Thyroid gland (tissue), 4 donors: ENCODE data around the gene DUS1L. TPM values are rescaled to one million over a fixed set of nuclear protein-coding genes. Genes with fewer than 3 reads are reported as not detected.

ENCODE experiments used
- DNase-seq, 2 donors: peaks; one replicate each; pipeline ENCODE4 v3.0.0-alpha.2; 2019
- H3K27ac ChIP-seq, 3 donors: fragments of 200-600 bp; sonication (generic); 1 replicate in 2 of 3; 2 replicates in 1 of 3; pipeline ENCODE4 v1.5.1; 2016 to 2019; ENCODE audit warnings: mild to moderate bottlenecking in 1 of 3, moderate library complexity in 1 of 3
- H3K27me3 ChIP-seq: fragments of 200-600 bp; sonication (generic); one replicate; pipeline ENCODE4 v1.5.1; 2019
- H3K36me3 ChIP-seq, 2 donors: fragments of 200-600 bp; sonication (generic); one replicate each; pipeline ENCODE4 v1.5.1; 2016 to 2019
- H3K4me1 ChIP-seq, 2 donors: fragments of 200-600 bp; sonication (generic); one replicate each; pipeline ENCODE4 v1.5.1; 2017 to 2019
- H3K4me3 ChIP-seq, 3 donors: fragments of 200-600 bp; sonication (generic); replicated peaks in 1 of 3; 1 replicate in 2 of 3; 2 replicates in 1 of 3; pipeline ENCODE4 v1.5.1; 2016; ENCODE audit warnings: mild to moderate bottlenecking in 1 of 3
- H3K9me3 ChIP-seq: fragments of 200-600 bp; sonication (generic); one replicate; pipeline ENCODE4 v1.5.1; 2017
- CTCF ChIP-seq, 6 experiments: fragments of 200-600 bp in 3 of 6; fragments of 450-650 bp in 3 of 6; sonication (generic) in 3 of 6; IDR thresholded peaks; one replicate each; pipeline ENCODE4 v1.5.1; 2016 to 2019; ENCODE audit warnings: antibody characterized with exemption in 6 of 6, mild to moderate bottlenecking in 2 of 6, inconsistent platforms in 1 of 6, moderate library complexity in 1 of 6
- POLR2A ChIP-seq, 2 donors: fragments of 450-650 bp; IDR thresholded peaks; one replicate each; pipeline ENCODE4 v1.6.1; 2017; ENCODE audit warnings: antibody characterized with exemption in 2 of 2, mild to moderate bottlenecking in 2 of 2, moderate library complexity in 1 of 2
- WGBS, 2 donors: methylation state at CpG; one replicate each; pipeline ENCODE4 v1.1.5; 2017; 5-methylcytosine and 5-hydroxymethylcytosine counted together
- intact Hi-C: fragments of 100-400 bp; cut with DNase I; formaldehyde crosslinking; loops from one replicate; pipeline ENCODE4 v1.15.1; 2023
- total RNA-seq, 4 donors: library from RNA; depleted of rRNA; stranded (reverse); fragments of >200 nt; gene quantifications; one replicate each; pipeline ENCODE4 v1.2.3, GENCODE V29; 2016

Gene DUS1L
- total RNA-seq, 4 donors from 2014 or later = 58.7 to 90.5 (median 75.5) TPM

- no peaks in the 10 kb centered on the region for H3K9me3 ChIP-seq
- peak within 1 kb of the TSS in 1 of 3 donors; percentile 65 for H3K27ac ChIP-seq
- DNase-seq = peak; percentile 100
- H3K27me3 ChIP-seq = no peaks in the 10 kb centered on the region
- TF ChIP-seq POLR2A (IDR thresholded peaks at IDR 0.05) (no peak), CTCF (IDR thresholded peaks at IDR 0.05) (no peak)
- H3K36me3 ChIP-seq = no peaks in the 10 kb centered on the region
- intact Hi-C loops = no loop called here
- 0 to 1% methylated on average over 10 to 27 of the region's 42 CpGs for WGBS, 2 donors
- H3K4me3 ChIP-seq = peak within 1 kb of the TSS; percentile 76 to 95 (median 85)
- H3K4me1 ChIP-seq = peaks cover 23 to 24% of the 10 kb centered on the region in 2 donors
Measured at GRCh38 chr17:82022981-82023446, 42.6 kb downstream of the DUS1L start, which contains the start of gene LRRC45. LRRC45 (plus strand) TSS chr17:82023305; CDS start chr17:82023644, 339 bp downstream.

GRCh38 chr17:82022310-82022980 lies 43.2 kb downstream of the DUS1L start, which contains the start of gene CENPX:
CENPX (minus strand) TSS chr17:82022878; CDS start chr17:82022861, 17 bp downstream.
- intact Hi-C loops = no loop called here
- Histone ChIP-seq H3K9me3 (no peaks in the 10 kb centered on the region), H3K4me3 (peak within 1 kb of the TSS; percentile 76 to 95 (median 85)), H3K27me3 (no peaks in the 10 kb centered on the region), H3K36me3 (no peaks in the 10 kb centered on the region), H3K27ac (peak within 1 kb of the TSS in 1 of 3 donors; percentile 65), H3K4me1 (peaks cover 23 to 24% of the 10 kb centered on the region in 2 donors)
- TF ChIP-seq POLR2A (IDR thresholded peaks at IDR 0.05) (peak in 1 of 2 donors; percentile 32), CTCF (IDR thresholded peaks at IDR 0.05) (no peak)
- WGBS, 2 donors = 0 to 2% methylated on average over 3 to 16 of the region's 64 CpGs
- DNase-seq = no peak

GRCh38 chr17:82021900-82022309 lies 43.7 kb downstream of the DUS1L start:
- H3K9me3 ChIP-seq = no peaks in the 10 kb centered on the region
- peaks cover 23 to 24% of the 10 kb centered on the region in 2 donors for H3K4me1 ChIP-seq
- H3K4me3 ChIP-seq = peak overlapping the region in 2 of 3 donors; percentile 76 to 95
- H3K36me3 ChIP-seq = no peaks in the 10 kb centered on the region
- no peak for DNase-seq
- H3K27ac ChIP-seq = no peak overlapping the region
- intact Hi-C loops = loop anchor here (2.0 kb wide), 1 partner anchor 63 kb away; no protein-coding TSS in a partner anchor
- no peaks in the 10 kb centered on the region for H3K27me3 ChIP-seq
- WGBS, 2 donors = 12 to 19% methylated on average over 5 to 9 of the region's 10 CpGs
- no peak for TF ChIP-seq CTCF (IDR thresholded peaks at IDR 0.05)
- TF ChIP-seq POLR2A (IDR thresholded peaks at IDR 0.05) = no peak

- H3K4me1 ChIP-seq = peaks cover 23 to 24% of the 10 kb centered on the region in 2 donors
- H3K9me3 ChIP-seq = no peaks in the 10 kb centered on the region
- peak overlapping the region in 1 of 3 donors; percentile 95 for H3K4me3 ChIP-seq
- TF ChIP-seq POLR2A (IDR thresholded peaks at IDR 0.05) (no peak), CTCF (IDR thresholded peaks at IDR 0.05) (peak; percentile 19 to 89 (median 74))
- H3K27ac ChIP-seq = no peak overlapping the region
- 39 to 50% methylated on average over 22 to 24 of the region's 25 CpGs for WGBS, 2 donors
- no peaks in the 10 kb centered on the region for H3K27me3 ChIP-seq
- H3K36me3 ChIP-seq = no peaks in the 10 kb centered on the region
- DNase-seq = peak; percentile 82 to 83
- intact Hi-C loops = loop anchor here (2.0 kb wide), 1 partner anchor 63 kb away; no protein-coding TSS in a partner anchor
Measured at GRCh38 chr17:82021107-82021899, 44.3 kb downstream of the DUS1L start.
